Activated T-helper 17 cell treated with anti-CD3 and anti-CD28 coated beads, Interleukin-2, amount 50 U/mL, for 72 hours (primary cell): ENCODE measurements around the gene WDR73. TPM values are rescaled to one million over a fixed set of nuclear protein-coding genes. Genes with fewer than 3 reads are reported as not detected.
A peak's percentile ranks its signal among the peaks of the same experiment; 100 is the strongest.
"Not testable (repeated sequence)": the region's sequence is repeated elsewhere in the genome, so short reads cannot be mapped to it uniquely, and the experiment has no call there.

Experiments used
- ATAC-seq: fragments of 150-1000 bp; cut with Tn5 transposase; replicated peaks from 2 replicates; pipeline ENCODE4 v1.10.0; 2021; ENCODE audit warnings: mild to moderate bottlenecking, moderate library complexity
- H3K27ac Mint-ChIP-seq: one replicate; pipeline ENCODE4 v1.8.0; 2022; ENCODE audit warnings: mixed read lengths
- H3K27me3 Mint-ChIP-seq: one replicate; pipeline ENCODE4 v1.8.0; 2022; ENCODE audit warnings: mixed read lengths
- H3K36me3 Mint-ChIP-seq: one replicate; pipeline ENCODE4 v1.8.0; 2022; ENCODE audit warnings: low read depth, mild to moderate bottlenecking, mixed read lengths
- H3K4me1 Mint-ChIP-seq: one replicate; pipeline ENCODE4 v1.8.0; 2022; ENCODE audit warnings: mixed read lengths
- H3K4me3 Mint-ChIP-seq: one replicate; pipeline ENCODE4 v1.8.0; 2022; ENCODE audit warnings: mild to moderate bottlenecking, mixed read lengths
- H3K9me3 Mint-ChIP-seq: one replicate; pipeline ENCODE4 v1.8.0; 2022; ENCODE audit warnings: mixed read lengths
- total RNA-seq, 2 donors: library from RNA; stranded (reverse); gene quantifications; one replicate each; pipeline ENCODE4 v1.2.3, GENCODE V29; 2022

The WDR73 gene
- total RNA-seq, 2 donors from 2014 or later: 14.8 to 22.5 TPM

- no peaks in the 10 kb centered on the region for H3K9me3 Mint-ChIP-seq
- H3K36me3 Mint-ChIP-seq: peaks cover 98% of the 10 kb centered on the region
- no peaks in the 10 kb centered on the region for H3K27me3 Mint-ChIP-seq
- no peak for ATAC-seq
- H3K4me1 Mint-ChIP-seq: peaks cover 12% of the 10 kb centered on the region
- no peak overlapping the region for H3K27ac Mint-ChIP-seq
- no peak overlapping the region for H3K4me3 Mint-ChIP-seq
These were observed 8.1 kb downstream of the WDR73 start for GRCh38 chr15:84645997-84646396.

- no peak overlapping the region for H3K27ac Mint-ChIP-seq
- H3K9me3 Mint-ChIP-seq: no peaks in the 10 kb centered on the region
- H3K4me3 Mint-ChIP-seq: no peak overlapping the region
- peaks cover 99% of the 10 kb centered on the region for H3K36me3 Mint-ChIP-seq
- peaks cover 15% of the 10 kb centered on the region for H3K4me1 Mint-ChIP-seq
- H3K27me3 Mint-ChIP-seq: no peaks in the 10 kb centered on the region
- peak; percentile 6 for ATAC-seq
These were observed 8.6 kb downstream of the WDR73 start for GRCh38 chr15:84645496-84645895.

GRCh38 chr15:84643838-84644237 lies 10.2 kb downstream of the WDR73 start:
- Mint-ChIP-seq H3K4me3 (no peak overlapping the region), H3K9me3 (no peaks in the 10 kb centered on the region), H3K27ac (no peak overlapping the region), H3K4me1 (peaks cover 11% of the 10 kb centered on the region), H3K27me3 (no peaks in the 10 kb centered on the region), H3K36me3 (peaks cover 99% of the 10 kb centered on the region)
- no peak for ATAC-seq

GRCh38 chr15:84642640-84643039 lies 11.4 kb downstream of the WDR73 start:
- not testable (repeated sequence) for H3K27me3 Mint-ChIP-seq, H3K4me3 Mint-ChIP-seq, H3K27ac Mint-ChIP-seq, H3K9me3 Mint-ChIP-seq, ATAC-seq
- Mint-ChIP-seq H3K36me3 (peaks cover 99% of the 10 kb centered on the region), H3K4me1 (peaks cover 12% of the 10 kb centered on the region)

- peaks cover 99% of the 10 kb centered on the region for H3K36me3 Mint-ChIP-seq
These were observed 12.2 kb downstream of the WDR73 start for GRCh38 chr15:84641871-84642270.

GRCh38 chr15:84638103-84638502 lies 16.0 kb downstream of the WDR73 start:
- Mint-ChIP-seq H3K9me3 (no peaks in the 10 kb centered on the region), H3K4me3 (peak overlapping the region; percentile 54), H3K36me3 (peaks cover 100% of the 10 kb centered on the region), H3K27me3 (no peaks in the 10 kb centered on the region), H3K4me1 (peaks cover 24% of the 10 kb centered on the region), H3K27ac (peak overlapping the region; percentile 64)
- peak; percentile 16 for ATAC-seq

More at GRCh38 chr15:84641871-84642270, 12.2 kb downstream of the WDR73 start:
- ATAC-seq, H3K9me3 Mint-ChIP-seq, H3K27ac Mint-ChIP-seq, H3K27me3 Mint-ChIP-seq, H3K4me3 Mint-ChIP-seq: not testable (repeated sequence)
- H3K4me1 Mint-ChIP-seq: peaks cover 12% of the 10 kb centered on the region

- ATAC-seq: no peak
These were observed 19.8 kb downstream of the WDR73 start for GRCh38 chr15:84634228-84634837.

GRCh38 chr15:84633311-84634227 lies 20.5 kb downstream of the WDR73 start:
- Mint-ChIP-seq H3K36me3 (peaks cover 73% of the 10 kb centered on the region), H3K4me3 (peak overlapping the region; percentile 95), H3K27me3 (no peaks in the 10 kb centered on the region), H3K9me3 (no peaks in the 10 kb centered on the region), H3K27ac (peak overlapping the region; percentile 95), H3K4me1 (peaks cover 24% of the 10 kb centered on the region)
- peak; percentile 54 for ATAC-seq

More at GRCh38 chr15:84634228-84634837, 19.8 kb downstream of the WDR73 start:
- peaks cover 80% of the 10 kb centered on the region for H3K36me3 Mint-ChIP-seq
- peak overlapping the region; percentile 95 for H3K27ac Mint-ChIP-seq
- peaks cover 24% of the 10 kb centered on the region for H3K4me1 Mint-ChIP-seq
- no peaks in the 10 kb centered on the region for H3K27me3 Mint-ChIP-seq
- peak overlapping the region; percentile 95 for H3K4me3 Mint-ChIP-seq
- H3K9me3 Mint-ChIP-seq: no peaks in the 10 kb centered on the region

GRCh38 chr15:84631706-84632272 lies 22.3 kb downstream of the WDR73 start:
- no peaks in the 10 kb centered on the region for H3K9me3 Mint-ChIP-seq
- peak overlapping the region; percentile 95 for H3K4me3 Mint-ChIP-seq
- peaks cover 17% of the 10 kb centered on the region for H3K4me1 Mint-ChIP-seq
- no peaks in the 10 kb centered on the region for H3K27me3 Mint-ChIP-seq
- no peak for ATAC-seq
- H3K36me3 Mint-ChIP-seq: peaks cover 55% of the 10 kb centered on the region
- peak overlapping the region; percentile 94 for H3K27ac Mint-ChIP-seq

GRCh38 chr15:84629033-84629432 lies 25.1 kb downstream of the WDR73 start:
- Mint-ChIP-seq H3K9me3 (no peaks in the 10 kb centered on the region), H3K4me1 (peaks cover 11% of the 10 kb centered on the region), H3K4me3 (no peak overlapping the region), H3K27ac (no peak overlapping the region), H3K36me3 (peaks cover 36% of the 10 kb centered on the region), H3K27me3 (no peaks in the 10 kb centered on the region)
- ATAC-seq: no peak

- H3K4me3 Mint-ChIP-seq: no peak overlapping the region
- ATAC-seq: no peak
- peaks cover 6% of the 10 kb centered on the region for H3K4me1 Mint-ChIP-seq
- H3K27ac Mint-ChIP-seq: peak overlapping the region; percentile 13
- no peaks in the 10 kb centered on the region for H3K27me3 Mint-ChIP-seq
- H3K36me3 Mint-ChIP-seq: peaks cover 43% of the 10 kb centered on the region
- peaks cover 13% of the 10 kb centered on the region for H3K9me3 Mint-ChIP-seq
These were observed 29.0 kb downstream of the WDR73 start for GRCh38 chr15:84625123-84625522.

GRCh38 chr15:84624359-84624758 lies 29.7 kb downstream of the WDR73 start:
- H3K27ac Mint-ChIP-seq: no peak overlapping the region
- H3K4me1 Mint-ChIP-seq: peaks cover 6% of the 10 kb centered on the region
- H3K36me3 Mint-ChIP-seq: peaks cover 44% of the 10 kb centered on the region
- ATAC-seq: no peak
- H3K4me3 Mint-ChIP-seq: no peak overlapping the region
- H3K9me3 Mint-ChIP-seq: peaks cover 15% of the 10 kb centered on the region
- H3K27me3 Mint-ChIP-seq: no peaks in the 10 kb centered on the region

- Mint-ChIP-seq H3K27ac (no peak overlapping the region), H3K36me3 (peaks cover 44% of the 10 kb centered on the region), H3K4me3 (no peak overlapping the region), H3K9me3 (peaks cover 15% of the 10 kb centered on the region), H3K4me1 (peaks cover 6% of the 10 kb centered on the region), H3K27me3 (no peaks in the 10 kb centered on the region)
- no peak for ATAC-seq
These were observed 32.6 kb downstream of the WDR73 start for GRCh38 chr15:84621358-84621979.

GRCh38 chr15:84620626-84621025 lies 33.5 kb downstream of the WDR73 start:
- Mint-ChIP-seq H3K4me1 (peaks cover 6% of the 10 kb centered on the region), H3K4me3 (no peak overlapping the region), H3K27me3 (no peaks in the 10 kb centered on the region), H3K36me3 (peaks cover 44% of the 10 kb centered on the region), H3K9me3 (peaks cover 15% of the 10 kb centered on the region), H3K27ac (no peak overlapping the region)
- no peak for ATAC-seq
